CD4-positive, alpha-beta memory T cell (primary cell): ENCODE measurements around the gene NCK2. TPM values are rescaled to one million over a fixed set of nuclear protein-coding genes. Genes with fewer than 3 reads are reported as not detected.

Source experiments
- CTCF ChIA-PET: fragments of 350-600 bp; sonication (Branson Sonifier 250); formaldehyde crosslinking; loops from one replicate; lab custom pipeline; 2021; ENCODE audit warnings: inconsistent platforms; ENCODE audit not compliant: partially characterized antibody; lab: Charles Lee
- POLR2A ChIA-PET: fragments of 350-600 bp; sonication (Branson Sonifier 250); formaldehyde crosslinking; loops from one replicate; lab custom pipeline; 2021; ENCODE audit not compliant: partially characterized antibody; lab: Charles Lee
- DNase-seq, 5 donors: peaks; one replicate each; pipeline versions ENCODE4 v3.0.0 to v3.0.0-alpha.2; 2020 to 2022; ENCODE audit warnings: mixed read lengths in 1 of 5
- H3K27ac ChIP-seq: one replicate; pipeline ENCODE4 v1.7.0; 2013; ENCODE audit warnings: low read depth, low read length
- H3K27me3 ChIP-seq: 2 replicates; pipeline ENCODE4 v1.7.0; 2013; ENCODE audit warnings: mild to moderate bottlenecking, low read length, moderate library complexity; ENCODE audit not compliant: insufficient read depth
- H3K36me3 ChIP-seq: 2 replicates; pipeline ENCODE4 v1.7.0; 2013; ENCODE audit warnings: mild to moderate bottlenecking, low read length, moderate library complexity; ENCODE audit not compliant: insufficient read depth
- H3K4me1 ChIP-seq: 2 replicates; pipeline ENCODE4 v1.7.0; 2013; ENCODE audit warnings: mild to moderate bottlenecking, low read length, moderate library complexity; ENCODE audit not compliant: insufficient read depth
- H3K4me3 ChIP-seq, 2 donors: one replicate each; pipeline ENCODE4 v1.7.0; 2013; ENCODE audit warnings: low read length in 2 of 2, mild to moderate bottlenecking in 1 of 2
- H3K9me3 ChIP-seq, 2 donors: one replicate each; pipeline ENCODE4 v1.7.0; 2013; ENCODE audit warnings: low read length in 2 of 2, control low read depth in 1 of 2; ENCODE audit not compliant: control insufficient read depth in 1 of 2
- H3K27ac Mint-ChIP-seq, 7 donors: one replicate each; pipeline ENCODE4 v1.8.0; 2020 to 2021; ENCODE audit warnings: mixed read lengths in 7 of 7, mild to moderate bottlenecking in 6 of 7, inconsistent platforms in 3 of 7, moderate library complexity in 3 of 7
- H3K27me3 Mint-ChIP-seq, 2 donors: one replicate each; pipeline ENCODE4 v1.8.0; 2020 to 2021; ENCODE audit warnings: mixed read lengths in 2 of 2
- H3K36me3 Mint-ChIP-seq, 2 donors: one replicate each; pipeline ENCODE4 v1.8.0; 2020 to 2021; ENCODE audit warnings: mixed read lengths in 2 of 2, inconsistent platforms in 1 of 2, mild to moderate bottlenecking in 1 of 2
- H3K4me1 Mint-ChIP-seq, 4 donors: one replicate each; pipeline ENCODE4 v1.8.0; 2020 to 2021; ENCODE audit warnings: mixed read lengths in 4 of 4, mild to moderate bottlenecking in 1 of 4
- H3K4me3 Mint-ChIP-seq, 8 donors: one replicate each; pipeline ENCODE4 v1.8.0; 2020 to 2021; ENCODE audit warnings: mixed read lengths in 8 of 8, mild to moderate bottlenecking in 7 of 8, moderate library complexity in 6 of 8, inconsistent platforms in 3 of 8
- H3K9me3 Mint-ChIP-seq, 8 donors: one replicate each; pipeline ENCODE4 v1.8.0; 2020 to 2021; ENCODE audit warnings: mixed read lengths in 8 of 8, mild to moderate bottlenecking in 5 of 8, inconsistent platforms in 3 of 8, moderate library complexity in 1 of 8
- intact Hi-C: fragments of 100-400 bp; cut with micrococcal nuclease; formaldehyde crosslinking; loops from one replicate; pipeline ENCODE4 v1.15.1; 2023
- polyA plus RNA-seq, 2 donors: library from polyadenylated mRNA; unstranded; fragments of 300-500 nt; fragmentation: Illumina TruSeq; gene quantifications; one replicate each; pipeline ENCODE4 v1.2.3, GENCODE V29; 2021
- total RNA-seq, 2 experiments: library from RNA; stranded (reverse); gene quantifications; one replicate each; pipeline ENCODE4 v1.2.3, GENCODE V29; 2021

NCK2 gene
- total and polyA plus RNA-seq, 4 experiments from 2014 or later, result 58.0 to 98.6 (median 87.3) TPM

- no peaks in the 10 kb centered on the region for H3K27me3 Mint-ChIP-seq
- Histone ChIP-seq H3K27me3 (no peaks in the 10 kb centered on the region), H3K36me3 (no peaks in the 10 kb centered on the region), H3K4me3 (peak overlapping the region; percentile 25 to 43), H3K27ac (peak overlapping the region; percentile 79), H3K9me3 (no peaks in the 10 kb centered on the region), H3K4me1 (peaks cover 98% of the 10 kb centered on the region)
- peaks cover 11 to 23% of the 10 kb centered on the region in 2 donors for H3K36me3 Mint-ChIP-seq
- POLR2A ChIA-PET, result interaction anchor here (0.7 to 3.6 kb wide), 16 partner anchors 8 to 306 kb away, joined by 3 to 21 read pairs (median 4); no protein-coding TSS in a partner anchor
- intact Hi-C loops, result loop anchor here (1.0 to 2.0 kb wide), 4 partner anchors 8 to 295 kb away; no protein-coding TSS in a partner anchor
- no peaks in the 10 kb centered on the region for H3K9me3 Mint-ChIP-seq
- peak overlapping the region; percentile 78 to 92 (median 84) for H3K4me3 Mint-ChIP-seq
- CTCF ChIA-PET, result interaction anchor here (0.6 to 9.8 kb wide), 20 partner anchors 8 to 369 kb away, joined by 3 to 280 read pairs (median 6); no protein-coding TSS in a partner anchor
- peak overlapping the region; percentile 92 to 98 (median 96) for H3K27ac Mint-ChIP-seq
- H3K4me1 Mint-ChIP-seq, result peaks cover 80 to 97% (median 87%) of the 10 kb centered on the region in 4 donors
- DNase-seq, result no peak
Measured at GRCh38 chr2:105790461-105791149, 45.9 kb downstream of the NCK2 start.

GRCh38 chr2:105791229-105791628, 46.5 kb downstream of the NCK2 start:
- intact Hi-C loops, result loop anchor here (2.0 kb wide), 2 partner anchors 14 kb away; no protein-coding TSS in a partner anchor
- peak overlapping the region; percentile 25 to 43 for H3K4me3 ChIP-seq
- CTCF ChIA-PET, result interaction anchor here (1.0 to 9.8 kb wide), 10 partner anchors 8 to 303 kb away, joined by 3 to 280 read pairs (median 10); no protein-coding TSS in a partner anchor

GRCh38 chr2:105792561-105792960, 47.8 kb downstream of the NCK2 start:
- peak overlapping the region; percentile 14 for H3K27ac ChIP-seq

More at GRCh38 chr2:105791229-105791628, 46.5 kb downstream of the NCK2 start:
- POLR2A ChIA-PET, result interaction anchor here (0.8 to 3.6 kb wide), 8 partner anchors 8 to 303 kb away, joined by 3 to 21 read pairs (median 7); no protein-coding TSS in a partner anchor
- H3K4me1 Mint-ChIP-seq, result peaks cover 80 to 97% (median 87%) of the 10 kb centered on the region in 4 donors
- DNase-seq, result no peak
- Histone ChIP-seq H3K4me1 (peaks cover 98% of the 10 kb centered on the region), H3K36me3 (no peaks in the 10 kb centered on the region), H3K27ac (peak overlapping the region; percentile 79), H3K9me3 (no peaks in the 10 kb centered on the region), H3K27me3 (no peaks in the 10 kb centered on the region)
- peak overlapping the region; percentile 78 to 92 (median 84) for H3K4me3 Mint-ChIP-seq
- H3K27me3 Mint-ChIP-seq, result no peaks in the 10 kb centered on the region
- peaks cover 7 to 21% of the 10 kb centered on the region in 2 donors for H3K36me3 Mint-ChIP-seq
- H3K27ac Mint-ChIP-seq, result peak overlapping the region; percentile 92 to 98 (median 96)
- no peaks in the 10 kb centered on the region for H3K9me3 Mint-ChIP-seq

GRCh38 chr2:105793196-105793975, 48.7 kb downstream of the NCK2 start:
- Mint-ChIP-seq H3K27ac (peak overlapping the region; percentile 72 to 96 (median 92)), H3K9me3 (peaks cover 0 to 2% (median 0%) of the 10 kb centered on the region in 8 donors), H3K27me3 (no peaks in the 10 kb centered on the region), H3K4me3 (peak overlapping the region; percentile 3 to 92 (median 50)), H3K4me1 (peaks cover 80 to 95% (median 87%) of the 10 kb centered on the region in 4 donors), H3K36me3 (peaks cover 7 to 14% of the 10 kb centered on the region in 2 donors)
- Histone ChIP-seq H3K4me3 (no peak overlapping the region), H3K27ac (peak overlapping the region; percentile 14), H3K27me3 (no peaks in the 10 kb centered on the region), H3K9me3 (no peaks in the 10 kb centered on the region), H3K36me3 (no peaks in the 10 kb centered on the region), H3K4me1 (peaks cover 99% of the 10 kb centered on the region)
- peak in 1 of 5 donors; percentile 38 for DNase-seq
- intact Hi-C loops, result no loop called here
- CTCF ChIA-PET, result interaction anchor here (1.3 to 9.8 kb wide), 4 partner anchors 133 to 301 kb away, joined by 3 to 280 read pairs (median 44); no protein-coding TSS in a partner anchor
- POLR2A ChIA-PET, result interaction anchor here (0.6 to 1.5 kb wide), 5 partner anchors 35 to 367 kb away, joined by 3 to 4 read pairs (median 4); no protein-coding TSS in a partner anchor

More at GRCh38 chr2:105792561-105792960, 47.8 kb downstream of the NCK2 start:
- CTCF ChIA-PET, result interaction anchor here (1.0 to 9.8 kb wide), 8 partner anchors 17 to 302 kb away, joined by 3 to 280 read pairs (median 4); no protein-coding TSS in a partner anchor
- Histone ChIP-seq H3K9me3 (no peaks in the 10 kb centered on the region), H3K27me3 (no peaks in the 10 kb centered on the region), H3K36me3 (no peaks in the 10 kb centered on the region), H3K4me3 (peak overlapping the region in 1 of 2 donors; percentile 19), H3K4me1 (peaks cover 98% of the 10 kb centered on the region)
- H3K27me3 Mint-ChIP-seq, result no peaks in the 10 kb centered on the region
- peak overlapping the region in 7 of 8 donors; percentile 35 to 92 (median 62) for H3K4me3 Mint-ChIP-seq
- DNase-seq, result no peak
- H3K27ac Mint-ChIP-seq, result peak overlapping the region; percentile 64 to 97 (median 92)
- no peaks in the 10 kb centered on the region for H3K9me3 Mint-ChIP-seq
- POLR2A ChIA-PET, result interaction anchor here (0.6 to 1.5 kb wide), 7 partner anchors 50 to 367 kb away, joined by 3 to 4 read pairs (median 3); no protein-coding TSS in a partner anchor
- H3K36me3 Mint-ChIP-seq, result peaks cover 7 to 17% of the 10 kb centered on the region in 2 donors
- H3K4me1 Mint-ChIP-seq, result peaks cover 80 to 95% (median 86%) of the 10 kb centered on the region in 4 donors
- intact Hi-C loops, result no loop called here

- CTCF ChIA-PET, result interaction anchor here (0.8 to 1.9 kb wide), 9 partner anchors 8 to 288 kb away, joined by 3 to 7 read pairs (median 4); no protein-coding TSS in a partner anchor
- Histone ChIP-seq H3K27ac (peak overlapping the region; percentile 74), H3K9me3 (no peaks in the 10 kb centered on the region), H3K4me1 (peaks cover 99% of the 10 kb centered on the region), H3K36me3 (no peaks in the 10 kb centered on the region), H3K4me3 (peak overlapping the region in 1 of 2 donors; percentile 15), H3K27me3 (no peaks in the 10 kb centered on the region)
- Mint-ChIP-seq H3K36me3 (peaks cover 7 to 11% of the 10 kb centered on the region in 2 donors), H3K9me3 (peaks cover 0 to 3% (median 0%) of the 10 kb centered on the region in 8 donors), H3K27me3 (no peaks in the 10 kb centered on the region), H3K4me1 (peaks cover 80 to 95% (median 88%) of the 10 kb centered on the region in 4 donors), H3K4me3 (peak overlapping the region; percentile 74 to 88 (median 86)), H3K27ac (peak overlapping the region; percentile 86 to 98 (median 91))
- intact Hi-C loops, result loop anchor here (5.0 kb wide), 1 partner anchor 132 kb away; no protein-coding TSS in a partner anchor
- POLR2A ChIA-PET, result interaction anchor here (0.9 to 6.1 kb wide), 14 partner anchors 13 to 300 kb away, joined by 3 to 52 read pairs (median 5); no protein-coding TSS in a partner anchor
- DNase-seq, result no peak
Measured at GRCh38 chr2:105794926-105795574, 50.3 kb downstream of the NCK2 start.

- Histone ChIP-seq H3K27me3 (no peaks in the 10 kb centered on the region), H3K27ac (peak overlapping the region; percentile 74), H3K4me3 (peak overlapping the region in 1 of 2 donors; percentile 15), H3K9me3 (no peaks in the 10 kb centered on the region), H3K4me1 (peaks cover 99% of the 10 kb centered on the region), H3K36me3 (no peaks in the 10 kb centered on the region)
- peak in 1 of 5 donors; percentile 76 for DNase-seq
- Mint-ChIP-seq H3K4me1 (peaks cover 81 to 95% (median 88%) of the 10 kb centered on the region in 4 donors), H3K27ac (peak overlapping the region; percentile 86 to 98 (median 91)), H3K9me3 (peaks cover 0 to 4% (median 0%) of the 10 kb centered on the region in 8 donors), H3K4me3 (peak overlapping the region; percentile 74 to 88 (median 86)), H3K27me3 (no peaks in the 10 kb centered on the region), H3K36me3 (peaks cover 8 to 14% of the 10 kb centered on the region in 2 donors)
- ChIA-PET CTCF (interaction anchor here (0.8 to 1.9 kb wide), 9 partner anchors 8 to 288 kb away, joined by 3 to 7 read pairs (median 4); no protein-coding TSS in a partner anchor), POLR2A (interaction anchor here (0.7 to 6.1 kb wide), 16 partner anchors 14 to 299 kb away, joined by 3 to 52 read pairs (median 4); no protein-coding TSS in a partner anchor)
- intact Hi-C loops, result loop anchor here (5.0 kb wide), 1 partner anchor 132 kb away; no protein-coding TSS in a partner anchor
Measured at GRCh38 chr2:105795575-105795934, 50.8 kb downstream of the NCK2 start.
